HG02798 (cell line): ENCODE results near the gene FOSB.

Experiments
- ATAC-seq: cut with Tn5 transposase; IDR thresholded peaks from one replicate; pipeline ENCODE4 v1.9.1; 2021; ENCODE audit warnings: mild to moderate bottlenecking; ENCODE audit not compliant: unreplicated experiment, poor library complexity

The FOSB gene

DNA sequence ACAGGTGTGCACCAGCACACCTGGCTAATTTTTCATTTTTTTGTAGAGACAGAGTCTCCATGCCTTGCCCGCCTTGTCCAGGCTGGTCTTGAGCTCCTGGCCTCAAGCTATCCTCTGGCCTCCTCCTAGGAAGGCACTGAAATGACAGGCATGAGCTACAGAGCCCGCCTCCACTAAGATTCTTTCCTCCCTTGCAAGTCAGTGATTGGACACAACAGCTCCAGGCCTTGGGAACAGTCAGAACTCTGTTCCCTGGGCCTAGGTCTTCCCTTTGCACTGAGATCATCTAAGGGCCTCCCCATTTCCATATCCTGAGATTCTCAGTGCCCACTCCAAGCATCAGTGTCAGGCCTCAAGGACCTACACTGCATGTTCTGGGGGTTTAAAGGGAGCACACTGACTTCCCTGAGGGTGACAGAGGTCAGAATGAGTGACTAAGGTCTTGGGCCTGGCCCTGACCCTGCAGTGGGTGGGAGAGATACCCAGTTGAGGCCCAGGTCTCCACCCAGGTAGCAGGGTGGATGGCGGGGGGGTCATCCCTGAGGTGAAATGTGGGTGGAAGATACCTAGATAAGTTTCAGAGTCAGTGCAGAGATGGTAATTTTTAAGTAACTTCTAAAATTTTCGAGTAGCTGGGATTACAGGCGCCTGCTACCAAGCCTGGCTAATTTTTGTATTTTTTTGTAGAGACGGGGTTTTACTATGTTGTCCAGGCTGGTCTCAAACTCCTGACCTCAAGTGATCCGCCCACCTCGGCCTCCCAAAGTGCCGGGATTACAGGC lies 26.7 kb upstream of the FOSB start:
- no peak for ATAC-seq

DNA sequence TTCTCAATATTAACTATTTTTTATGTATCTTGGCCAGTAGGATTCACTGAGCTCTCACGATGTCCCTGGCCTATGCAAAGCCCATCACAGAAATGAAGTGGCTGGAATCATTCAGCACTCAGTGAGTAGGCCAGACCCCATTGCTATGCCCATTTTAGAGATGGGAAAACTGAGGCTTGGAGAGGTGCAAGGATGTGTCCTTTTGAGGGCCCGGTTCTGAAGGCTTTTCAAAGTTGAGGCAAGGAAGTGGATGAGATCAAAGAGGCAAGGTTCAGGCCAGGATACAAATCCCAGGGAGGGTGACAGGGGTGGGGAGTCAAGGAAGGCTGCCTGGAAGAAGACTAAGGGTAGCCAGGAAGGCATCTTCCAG lies 25.4 kb upstream of the FOSB start:
- no peak for ATAC-seq

DNA sequence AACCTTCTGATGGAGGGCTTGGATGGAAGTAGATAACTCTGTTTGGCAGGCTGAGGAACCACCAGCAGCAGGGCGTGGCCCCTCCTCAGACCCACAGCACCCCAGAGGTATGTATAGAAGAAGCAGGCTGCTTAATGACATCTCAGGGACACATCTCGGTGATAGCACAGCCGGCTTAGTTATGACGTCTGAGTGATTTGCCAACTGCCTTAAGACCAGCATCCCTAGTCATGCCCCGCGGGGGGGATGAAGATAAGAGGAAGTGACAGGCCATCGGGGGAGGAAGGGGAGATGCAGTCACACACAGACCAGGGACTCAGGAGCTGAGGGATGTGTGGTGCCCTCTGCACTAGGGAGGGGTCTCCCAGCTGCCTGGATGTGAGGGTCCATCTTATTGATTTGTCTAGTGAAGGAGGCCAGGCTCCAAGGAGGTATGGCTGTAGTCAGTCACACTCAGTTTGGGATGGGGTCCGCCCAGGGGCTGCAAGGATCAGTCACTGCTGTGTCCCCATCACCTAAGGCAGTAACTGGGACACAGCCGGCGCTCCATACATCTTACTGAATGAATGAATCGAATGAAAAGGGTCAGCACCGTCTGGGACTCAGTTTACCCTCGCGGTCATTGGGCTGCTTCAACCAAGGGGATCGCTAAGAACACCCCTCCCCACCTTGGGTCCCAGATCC lies 24.9 kb upstream of the FOSB start:
- ATAC-seq, result no peak

DNA sequence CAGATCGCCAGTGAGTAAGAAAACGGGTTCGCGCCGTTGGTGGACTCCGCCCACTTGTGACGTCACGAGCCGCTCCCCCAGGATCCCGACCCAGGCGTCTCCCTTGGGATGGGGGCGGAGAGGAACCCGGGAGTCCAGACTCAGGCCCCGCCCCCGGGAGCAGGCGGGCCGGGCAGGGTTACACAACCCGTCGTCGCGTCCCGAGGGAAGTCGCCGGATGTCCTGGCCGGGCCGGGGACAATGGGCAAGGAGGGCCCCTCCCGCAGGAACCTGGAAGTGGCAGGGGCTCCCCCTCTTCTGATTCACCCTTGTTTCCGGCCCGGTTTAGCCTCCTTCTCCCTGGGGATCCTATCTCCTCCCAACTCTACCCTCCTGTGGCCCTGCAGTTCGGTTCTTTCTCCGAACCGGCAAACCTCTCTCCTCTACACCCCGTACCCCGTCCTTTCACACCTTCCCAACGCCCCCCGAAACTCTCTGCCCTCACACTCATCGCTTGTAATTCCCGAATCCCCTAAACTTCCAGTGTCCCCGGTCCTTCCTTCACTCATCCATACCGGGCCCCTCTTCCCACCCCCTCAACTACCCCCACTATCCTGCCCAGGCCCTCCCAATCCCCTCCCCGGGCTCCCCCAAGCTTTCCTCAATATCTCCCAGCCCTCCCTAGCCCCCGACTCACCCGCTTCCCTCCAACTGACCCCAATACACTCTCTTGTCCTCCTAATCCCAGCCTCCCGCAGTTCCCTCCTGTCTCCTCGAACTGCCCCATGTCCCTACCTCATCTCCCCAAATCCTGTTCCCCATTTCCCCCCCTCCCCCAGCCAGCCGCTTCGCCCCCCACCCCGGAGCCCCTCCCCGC lies 24.1 kb upstream of the FOSB start:
- ATAC-seq, result no peak

DNA sequence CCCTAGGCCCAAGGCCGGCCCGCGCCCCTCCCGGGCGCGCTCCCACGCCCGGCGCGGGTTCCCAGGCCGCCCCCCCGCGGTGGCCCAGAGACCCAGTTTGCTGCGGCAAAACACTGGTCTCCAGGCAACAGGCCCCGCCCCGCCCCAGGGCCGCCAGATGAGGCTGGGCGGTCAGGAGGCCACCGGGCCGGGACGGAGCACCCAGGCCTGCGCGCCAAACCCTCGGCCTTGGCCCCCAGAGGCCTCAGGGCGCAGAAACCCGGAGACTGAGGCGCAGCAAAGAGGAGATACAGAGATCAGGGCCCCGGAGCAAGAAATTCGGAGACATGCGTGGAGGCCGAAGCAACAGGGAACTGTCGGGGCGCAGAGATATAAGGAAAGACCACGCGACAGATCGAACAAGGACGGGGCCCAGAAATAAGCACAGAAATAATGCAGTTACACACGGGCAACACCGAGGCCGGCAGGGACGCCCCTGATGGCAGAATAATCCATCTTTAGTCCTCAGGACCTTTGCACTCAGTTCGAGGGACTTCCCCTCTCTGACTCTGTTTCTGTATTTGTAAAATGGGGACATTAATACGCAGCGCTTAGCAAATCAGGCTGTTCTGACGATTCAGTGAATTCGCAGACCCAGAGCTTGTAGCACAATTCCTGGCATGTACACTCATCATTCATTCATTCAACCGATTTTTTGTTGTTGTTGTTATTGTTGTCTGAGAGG lies 23.3 kb upstream of the FOSB start:
- ATAC-seq, result peak; percentile 61

DNA sequence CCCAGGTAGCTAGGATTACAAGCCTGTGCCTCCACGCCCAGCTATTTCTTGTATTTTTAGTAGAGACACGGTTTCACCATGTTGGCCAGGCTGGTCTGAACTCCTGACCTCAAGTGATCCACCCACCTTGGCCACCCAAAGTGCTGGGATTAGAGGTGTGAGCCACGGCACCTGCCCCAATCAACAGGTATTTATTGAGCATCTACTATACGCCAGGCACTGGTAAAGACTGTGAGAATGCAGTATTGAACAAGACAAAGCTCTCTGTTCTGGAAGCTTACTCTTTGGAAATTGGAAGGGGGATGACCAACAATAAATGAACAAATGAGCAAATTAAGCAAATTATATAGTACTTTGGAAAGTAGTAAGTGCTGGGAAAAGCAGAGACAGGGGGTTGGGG lies 22.7 kb upstream of the FOSB start:
- no peak for ATAC-seq

DNA sequence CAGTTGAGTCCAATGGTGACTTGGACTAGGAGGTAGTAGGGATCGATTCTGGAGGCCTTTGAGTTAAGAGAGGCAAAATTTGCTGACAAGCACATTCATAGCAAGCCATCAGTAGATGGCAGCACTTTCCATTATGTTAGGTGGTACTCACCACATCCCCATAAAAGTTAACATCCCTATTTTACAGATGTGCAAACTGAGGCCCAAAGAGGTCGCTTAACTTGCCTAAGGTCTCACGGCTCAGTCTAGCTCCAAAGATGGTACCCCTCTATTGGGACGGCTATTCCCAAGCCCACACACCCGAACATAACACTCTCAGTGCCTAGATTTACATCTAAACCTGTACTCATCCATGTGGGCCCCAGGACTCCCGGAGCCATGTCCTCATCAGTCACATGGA lies 21.5 kb upstream of the FOSB start:
- ATAC-seq, result no peak

DNA sequence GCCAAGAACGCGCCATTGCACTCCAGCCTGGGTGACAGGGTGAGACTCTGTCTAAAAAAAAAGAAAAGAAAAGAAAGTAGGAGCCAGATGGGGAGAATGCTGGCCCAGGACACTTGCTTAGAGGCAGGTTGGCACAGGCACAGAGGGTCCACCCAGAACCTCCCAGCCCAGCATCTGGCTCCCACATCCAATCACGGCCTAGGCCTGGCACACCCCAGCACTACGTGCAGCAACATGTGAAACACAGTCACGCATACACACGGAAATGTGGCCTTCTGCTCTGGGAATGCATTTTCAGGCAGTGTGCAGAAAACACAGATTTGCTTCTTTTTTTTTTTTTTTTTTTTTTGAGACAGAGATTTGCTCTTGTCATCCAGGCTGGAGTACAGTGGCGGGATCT lies 20.9 kb upstream of the FOSB start:
- ATAC-seq, result no peak

DNA sequence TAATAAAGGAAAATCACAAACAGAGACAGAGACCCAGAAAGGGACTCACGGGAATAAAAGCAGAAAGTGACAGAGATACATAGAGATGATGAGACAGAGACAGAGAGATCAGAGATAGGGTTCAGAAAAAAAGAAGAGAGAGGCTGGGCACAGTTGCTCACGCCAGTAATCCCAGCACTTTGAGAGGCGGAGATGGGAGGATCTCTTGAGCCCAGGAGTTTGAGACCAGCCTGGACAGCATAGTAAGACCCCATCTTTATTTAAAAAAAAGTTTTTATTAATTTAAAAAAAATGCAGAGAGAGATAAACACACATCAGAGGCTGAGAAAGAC lies 19.4 kb upstream of the FOSB start:
- ATAC-seq, result no peak

DNA sequence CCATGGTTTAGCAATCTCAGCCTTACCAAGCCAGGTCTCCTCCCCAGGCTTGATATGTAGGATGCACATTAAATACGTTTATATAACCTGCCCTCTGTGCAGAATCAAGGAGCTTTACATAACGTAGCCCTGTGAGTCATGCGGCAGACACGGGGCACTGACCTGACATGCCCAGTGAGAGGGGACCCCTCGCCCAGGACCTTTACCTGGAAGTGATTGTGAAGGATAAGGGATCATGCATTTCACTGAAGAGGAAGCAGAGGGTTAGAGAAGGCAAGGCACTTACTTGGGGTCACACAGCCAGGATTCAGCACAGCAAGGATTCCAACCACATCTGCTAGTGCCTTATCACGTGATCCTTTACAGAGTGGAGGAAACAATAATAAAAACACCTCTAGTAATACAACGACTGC lies 18.9 kb upstream of the FOSB start:
- ATAC-seq, result no peak

DNA sequence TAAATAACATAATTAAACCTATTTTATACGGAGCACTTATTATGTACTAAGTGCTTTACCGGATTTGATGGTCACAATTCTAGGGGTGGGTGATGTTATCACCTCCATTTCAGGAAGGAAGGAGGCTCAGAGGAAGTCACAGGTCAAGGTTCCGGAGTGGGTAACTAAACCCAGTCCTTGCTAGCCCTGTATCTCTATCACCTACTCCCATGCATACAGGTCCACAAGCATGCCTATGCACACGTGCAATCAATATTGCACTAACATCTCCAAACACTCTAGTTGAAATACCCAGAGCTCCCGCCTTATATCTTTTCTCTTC lies 17.8 kb upstream of the FOSB start:
- no peak for ATAC-seq

DNA sequence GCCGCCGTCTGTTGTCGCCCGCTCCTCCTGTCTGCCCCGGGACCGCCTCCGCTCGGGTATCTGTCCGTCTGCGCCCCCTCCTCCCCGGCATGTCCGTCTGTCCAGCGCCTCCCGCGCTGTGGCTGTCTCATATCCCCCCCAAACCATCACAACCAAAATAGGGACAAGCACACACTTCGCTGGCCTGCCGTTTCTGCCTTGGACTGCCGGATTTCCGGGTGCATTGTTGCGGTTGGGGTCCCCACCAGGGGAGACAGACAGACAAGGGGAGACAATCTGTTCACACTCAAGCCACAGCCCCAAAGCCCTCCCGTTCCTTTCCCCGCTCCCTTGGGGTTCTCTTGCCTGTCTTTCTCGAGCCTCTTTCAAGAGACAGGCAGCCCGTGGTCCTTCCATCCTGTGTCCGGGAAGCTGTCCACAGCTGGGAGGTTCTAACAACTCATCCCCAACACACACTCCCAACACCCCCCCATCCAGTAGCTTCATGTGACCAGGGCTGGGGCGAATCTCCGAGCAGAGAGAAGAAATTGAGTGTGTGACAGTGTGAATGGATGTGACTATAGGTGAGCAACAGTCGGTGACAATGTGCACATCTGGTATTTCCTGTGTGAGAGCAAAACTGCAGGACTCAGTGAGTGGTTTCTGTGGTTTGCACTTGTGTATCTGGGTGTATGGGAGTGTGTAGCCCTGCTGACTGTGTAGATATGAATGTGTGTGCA lies 16.5 kb upstream of the FOSB start:
- ATAC-seq, result peak; percentile 10

DNA sequence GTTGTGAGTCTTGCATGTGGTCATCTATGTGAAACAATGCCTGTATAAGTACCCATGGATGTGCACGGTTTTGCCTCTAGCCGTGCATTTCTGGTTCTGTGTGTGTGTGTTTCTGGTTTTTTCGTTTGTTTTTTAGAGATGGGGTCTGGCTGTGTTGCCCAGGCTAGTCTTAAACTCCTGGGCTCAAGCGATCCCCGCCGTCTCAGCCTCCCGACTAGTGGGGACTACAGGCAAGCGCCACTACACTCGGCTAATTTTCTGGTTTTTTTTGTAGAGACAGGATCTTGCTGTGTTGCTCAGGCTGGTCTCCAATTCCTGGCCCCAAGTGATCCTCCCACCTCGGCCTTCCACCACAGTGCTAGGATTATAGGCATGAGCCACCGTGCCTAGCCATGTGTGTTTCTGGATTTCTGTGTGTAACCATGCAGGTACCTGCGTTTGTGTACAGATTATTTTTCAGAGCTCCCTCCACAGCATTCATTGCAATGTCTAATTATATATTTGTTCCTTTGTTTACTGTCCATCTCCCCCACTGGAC lies 15.9 kb upstream of the FOSB start:
- no peak for ATAC-seq

DNA sequence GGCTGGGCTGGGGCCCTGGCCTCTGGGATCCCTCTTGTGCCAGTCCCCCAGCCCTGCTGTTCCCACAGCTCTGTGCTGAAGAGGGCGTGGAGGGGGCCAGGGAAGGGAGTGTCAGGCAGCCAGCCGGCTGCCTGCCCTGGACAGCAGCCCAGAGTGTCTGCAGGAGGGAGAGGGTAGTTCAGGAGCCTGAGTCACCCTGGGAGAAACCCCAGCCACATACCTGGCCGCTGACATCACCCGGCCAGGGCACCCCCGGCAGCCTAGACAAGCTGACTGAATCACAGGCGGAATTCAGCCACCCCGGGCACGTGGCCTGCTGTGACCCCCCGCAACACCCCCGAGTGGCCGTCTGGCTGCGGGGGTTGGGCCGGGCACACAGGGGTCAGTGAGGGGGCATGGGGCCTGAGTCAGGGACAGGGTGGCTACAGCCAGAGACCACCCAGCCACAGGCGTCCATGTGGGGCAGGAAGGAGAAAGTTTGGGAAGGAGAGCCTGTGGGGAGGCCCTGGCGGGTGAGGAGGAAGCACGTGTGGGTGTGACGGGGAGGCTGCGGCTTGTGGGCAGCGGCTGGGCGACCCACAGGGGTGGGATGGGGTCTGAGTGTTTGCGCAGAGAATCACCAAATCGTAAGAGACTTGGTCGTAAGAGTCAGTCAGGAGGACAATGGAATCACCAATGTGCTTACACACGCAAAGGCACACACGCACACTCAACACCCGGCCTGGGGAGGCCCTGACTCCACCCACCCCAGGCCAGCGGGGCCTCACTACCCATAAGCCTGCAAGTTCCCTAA lies 11.9 kb upstream of the FOSB start:
- no peak for ATAC-seq

DNA sequence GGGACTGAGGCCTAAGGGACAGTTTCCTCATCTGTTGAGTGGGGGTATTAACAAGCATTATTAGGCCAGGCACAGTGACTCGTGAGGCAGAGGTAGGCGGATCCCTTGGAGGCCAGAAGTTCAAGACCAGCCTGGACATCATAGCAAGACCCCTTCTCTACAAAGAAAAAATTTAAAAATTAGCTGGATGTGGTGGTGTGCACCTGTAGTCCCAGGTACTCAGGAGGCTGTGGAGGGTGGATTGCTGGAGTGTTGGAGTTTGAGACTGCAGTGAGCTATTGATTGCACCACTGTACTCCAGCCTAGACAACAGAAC lies 11.3 kb upstream of the FOSB start:
- no peak for ATAC-seq

DNA sequence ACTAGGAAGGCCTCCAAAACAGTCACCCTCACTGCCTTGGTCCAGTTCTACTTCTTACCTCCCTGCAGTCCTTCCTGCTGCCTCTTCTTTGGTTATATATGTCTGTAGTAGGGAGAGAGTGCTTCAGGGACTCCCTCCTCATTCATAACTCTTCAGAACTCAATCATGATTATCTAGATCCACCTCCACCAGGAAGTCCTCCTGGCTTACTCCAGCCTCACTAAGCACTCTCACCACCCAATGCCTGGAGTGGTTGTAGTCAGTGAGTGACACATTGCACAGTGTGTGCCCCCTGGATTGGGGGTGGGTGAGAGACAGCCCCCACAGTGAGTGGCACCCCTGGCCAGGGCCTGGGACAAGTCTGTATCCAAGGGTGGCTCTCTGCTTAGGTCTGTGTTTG lies 10.0 kb upstream of the FOSB start:
- no peak for ATAC-seq

DNA sequence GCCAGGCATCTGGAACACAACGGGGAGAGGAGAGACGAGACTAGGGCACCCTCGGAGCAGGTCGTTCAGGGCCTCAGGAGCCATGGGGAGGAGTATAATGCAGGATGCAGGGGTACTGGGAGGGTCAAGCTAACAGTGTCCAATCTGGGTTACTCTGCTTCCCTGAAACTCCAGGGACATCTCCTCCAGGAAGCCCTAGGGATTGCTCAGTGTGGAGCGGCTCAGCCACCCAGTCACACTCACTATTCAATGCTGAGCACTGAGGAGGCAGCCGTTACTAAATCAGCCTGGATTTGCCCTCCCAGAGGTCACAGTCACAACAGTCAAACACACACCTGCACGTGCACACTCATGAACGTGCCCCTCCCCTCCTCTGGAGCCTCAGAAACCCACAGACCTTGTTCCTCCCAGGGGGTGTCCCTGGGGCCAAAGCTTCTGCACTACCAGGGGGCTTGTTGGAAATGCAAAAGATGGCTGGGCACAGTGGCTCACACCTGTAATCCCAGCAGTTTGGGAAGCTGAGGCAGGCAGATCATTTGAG lies 6.9 kb upstream of the FOSB start:
- ATAC-seq, result no peak

DNA sequence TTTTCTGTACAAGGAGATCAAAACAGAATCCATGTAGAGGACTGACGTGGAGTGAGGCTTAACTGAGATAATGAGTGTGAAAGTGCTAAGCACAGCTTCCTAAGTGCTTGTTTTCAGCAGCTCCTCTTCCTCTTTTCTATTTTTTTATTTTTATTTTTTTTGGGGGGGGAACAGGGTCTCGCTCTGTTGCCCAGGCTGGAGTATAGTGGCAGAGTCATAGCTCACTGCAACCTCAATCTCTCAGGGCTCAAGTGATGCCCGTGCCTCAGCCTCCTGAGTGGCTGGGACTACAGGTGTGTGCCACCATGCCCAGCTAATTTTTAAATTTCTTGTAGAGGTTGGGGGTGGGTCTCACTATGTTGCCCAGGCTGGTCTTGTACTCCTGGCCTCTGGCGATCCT lies 5.6 kb upstream of the FOSB start:
- ATAC-seq, result no peak

DNA sequence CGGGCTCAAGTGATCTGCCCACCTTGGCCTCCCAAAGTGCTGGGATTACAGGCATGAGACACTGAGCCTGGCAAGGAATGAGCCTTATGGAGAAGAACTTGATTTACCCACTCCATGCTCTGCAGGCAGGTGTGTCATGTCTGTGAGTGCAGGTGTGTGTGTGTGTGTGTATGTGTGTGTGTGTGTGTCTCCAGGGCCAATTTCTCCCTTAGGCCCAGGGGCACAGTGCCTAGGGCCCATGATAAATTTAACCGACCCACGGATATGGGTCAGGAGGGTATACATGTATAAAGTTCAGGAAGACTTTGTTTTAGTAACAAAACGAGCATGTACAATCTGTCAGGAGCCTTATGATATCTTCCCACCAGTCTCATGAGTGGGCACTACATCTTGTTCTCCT lies 4.6 kb upstream of the FOSB start:
- no peak for ATAC-seq
